HG02938 (cell line): ENCODE data around the gene CSPG5.

ENCODE experiments used
- ATAC-seq: cut with Tn5 transposase; IDR thresholded peaks from one replicate; pipeline ENCODE4 v1.9.1; 2021; ENCODE audit warnings: mild to moderate bottlenecking, moderate library complexity; ENCODE audit not compliant: unreplicated experiment

The CSPG5 gene

GRCh38 chr3:47578691-47579632 is at the start of gene CSPG5:
TSS of gene CSPG5 (minus strand) at chr3:47578865. CDS start at chr3:47578693, 172 bp downstream.
- no peak for ATAC-seq

- ATAC-seq: no peak
Observed at GRCh38 chr3:47628426-47628825, 49.8 kb upstream of the CSPG5 start.

GRCh38 chr3:47622671-47623461 is 44.2 kb upstream of the CSPG5 start:
- no peak for ATAC-seq

GRCh38 chr3:47617086-47618010 is 38.7 kb upstream of the CSPG5 start:
- ATAC-seq: no peak

GRCh38 chr3:47614788-47615187 is 36.1 kb upstream of the CSPG5 start:
- ATAC-seq: no peak

- ATAC-seq: no peak
Observed at GRCh38 chr3:47613722-47614121, 35.1 kb upstream of the CSPG5 start.

- ATAC-seq: no peak
Observed at GRCh38 chr3:47612879-47613278, 34.2 kb upstream of the CSPG5 start.

- no peak for ATAC-seq
Observed at GRCh38 chr3:47612178-47612577, 33.5 kb upstream of the CSPG5 start.

GRCh38 chr3:47611576-47611975 is 32.9 kb upstream of the CSPG5 start:
- no peak for ATAC-seq

- ATAC-seq: no peak
Observed at GRCh38 chr3:47610583-47610982, 31.9 kb upstream of the CSPG5 start.

GRCh38 chr3:47607335-47607734 is 28.7 kb upstream of the CSPG5 start:
- no peak for ATAC-seq

- no peak for ATAC-seq
Observed at GRCh38 chr3:47606165-47606564, 27.5 kb upstream of the CSPG5 start.

- ATAC-seq: no peak
Observed at GRCh38 chr3:47605652-47606051, 27.0 kb upstream of the CSPG5 start.

GRCh38 chr3:47604145-47604544 is 25.5 kb upstream of the CSPG5 start:
- ATAC-seq: no peak

GRCh38 chr3:47603332-47603731 is 24.7 kb upstream of the CSPG5 start:
- no peak for ATAC-seq

GRCh38 chr3:47601281-47601680 is 22.6 kb upstream of the CSPG5 start:
- no peak for ATAC-seq

- no peak for ATAC-seq
Observed at GRCh38 chr3:47594792-47595191, 16.1 kb upstream of the CSPG5 start.

GRCh38 chr3:47592066-47592795 is 13.6 kb upstream of the CSPG5 start:
- no peak for ATAC-seq

- ATAC-seq: no peak
Observed at GRCh38 chr3:47590216-47590615, 11.6 kb upstream of the CSPG5 start.

GRCh38 chr3:47588587-47588986 is 9.9 kb upstream of the CSPG5 start:
- ATAC-seq: no peak
